K562 (cell line): Measurements from ENCODE around the gene NCAPD2. TPM values are rescaled to one million over a fixed set of nuclear protein-coding genes. Genes with fewer than 3 reads are reported as not detected.

Experiments used
- CC2D1A ChIP-seq: fragments of 450-650 bp; IDR thresholded peaks from 2 replicates; pipeline ENCODE4 v1.6.1; 2017; ENCODE audit warnings: mild to moderate bottlenecking
- CTBP1 ChIP-seq: fragments of 450-650 bp; IDR thresholded peaks from 2 replicates; pipeline ENCODE4 v1.6.1; 2016; ENCODE audit warnings: borderline replicate concordance
- CXXC5 ChIP-seq: fragments of 250-450 bp; sonication (Bioruptor Pico); IDR thresholded peaks from 2 replicates; pipeline ENCODE4 v1.8.0; 2022; ENCODE audit warnings: inconsistent platforms, mild to moderate bottlenecking, moderate library complexity
- ETV1 ChIP-seq: fragments of 450-650 bp; conservative IDR thresholded peaks from 2 replicates; pipeline ENCODE4 v1.6.1; 2016; ENCODE audit warnings: missing genetic modification characterization, control low read depth, low read depth, missing compliant biosample characterization
- TAF9B ChIP-seq: fragments of 450-650 bp; IDR thresholded peaks from 2 replicates; pipeline ENCODE4 v1.6.1; 2018; ENCODE audit warnings: mild to moderate bottlenecking; ENCODE audit not compliant: partially characterized antibody
- polyA plus RNA-seq, 8 experiments: library from polyadenylated mRNA; depleted of rRNA in 4 of 8; stranded (reverse) in 5 of 8; unstranded in 3 of 8; fragments of >200 nt; fragmentation: Nextera tagmentation in 2 of 8; fragmentation: Illumina TruSeq in 1 of 8; extraction: Ambion mirVana in 2 of 8; extraction: Trizol in 1 of 8; gene quantifications; 2 replicates each; pipeline versions ENCODE4 v1.2.1 to v1.2.3, GENCODE V29; 2011 to 2014; ENCODE audit warnings: inconsistent platforms in 1 of 8, missing spikeins in 1 of 8
- total RNA-seq, 7 experiments: library from RNA; depleted of rRNA in 6 of 7; stranded (reverse); fragments of >200 nt in 6 of 7; fragmentation: Illumina TruSeq in 2 of 7; extraction: Trizol in 2 of 7; gene quantifications; 2 replicates each; pipeline versions ENCODE4 v1.2.1 to v1.2.3, GENCODE V29; 2011 to 2021; ENCODE audit warnings: low replicate concordance in 1 of 7
- TF ChIP-seq, protein P1 (sequence below), 2 experiments: IDR thresholded peaks; 2 replicates each; pipeline ENCODE4 v1.6.1; 2012; ENCODE audit warnings: improper control_type of control experiment in 2 of 2, low read depth in 2 of 2, low read length in 2 of 2, borderline replicate concordance in 1 of 2
- TF ChIP-seq, protein P2 (sequence below): fragments of 250-450 bp; sonication (Bioruptor Pico); IDR thresholded peaks from 2 replicates; pipeline ENCODE4 v1.8.0; 2021; ENCODE audit warnings: mild to moderate bottlenecking, moderate library complexity
- TF ChIP-seq, protein P3 (sequence below): fragments of 450-650 bp; IDR thresholded peaks from 2 replicates; pipeline ENCODE4 v1.6.1; 2018; ENCODE audit not compliant: partially characterized antibody
- TF ChIP-seq, protein P4 (sequence below): sonication (generic); formaldehyde crosslinking; IDR thresholded peaks from 2 replicates; pipeline ENCODE4 v1.8.1; 2023; ENCODE audit warnings: missing genetic modification reagents, mild to moderate bottlenecking, borderline replicate concordance
- TF ChIP-seq, protein P5 (sequence below): fragments of 450-650 bp; formaldehyde crosslinking; IDR thresholded peaks from 2 replicates; pipeline ENCODE4 v1.4.0; 2020; ENCODE audit warnings: mild to moderate bottlenecking
- TF ChIP-seq, protein P6 (sequence below): fragments of 450-650 bp; IDR thresholded peaks from 2 replicates; pipeline ENCODE4 v1.6.1; 2016

NCAPD2 gene
- total and polyA plus RNA-seq, 9 of the 15 experiments (the other 6 are each of a cell fraction or from before 2014, with no cell fraction given), result 16.9 to 93.7 (median 68.3) TPM

DNA sequence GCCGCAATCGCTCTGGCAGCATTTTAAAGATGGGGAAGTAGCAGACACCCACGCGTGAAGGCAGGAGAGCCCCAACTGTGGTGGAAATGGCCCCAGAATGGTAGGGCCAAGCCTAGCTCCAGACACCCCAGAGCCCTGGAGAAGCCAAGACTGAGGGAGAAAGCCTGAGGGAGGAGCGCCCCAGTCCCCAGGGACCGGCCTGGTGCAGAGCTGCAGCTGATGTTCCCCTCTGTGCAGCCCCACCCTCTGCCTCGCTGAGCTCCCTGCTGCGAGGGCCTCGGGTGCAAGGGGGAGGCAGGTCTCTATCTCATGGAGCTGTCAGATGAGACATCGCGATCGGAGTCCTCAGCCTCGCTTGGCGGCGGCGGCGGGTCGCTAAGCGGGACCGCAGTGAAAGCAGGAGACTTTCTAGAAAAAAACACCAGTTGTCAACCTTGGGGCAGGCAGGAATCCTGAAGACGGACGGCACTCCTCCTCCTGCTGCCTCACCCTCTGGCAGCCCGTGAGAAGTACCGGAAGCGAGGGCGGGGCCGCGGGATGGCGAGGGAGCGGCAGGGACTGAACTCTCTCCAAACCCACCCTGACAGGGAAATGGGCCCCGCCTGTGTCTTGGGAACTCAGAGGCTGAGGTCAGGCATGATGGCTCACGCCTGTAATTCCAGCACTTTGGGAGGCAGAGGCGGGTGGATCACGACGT lies 46.4 kb downstream of the NCAPD2 start (continued):
- TF ChIP-seq, protein P1, sequence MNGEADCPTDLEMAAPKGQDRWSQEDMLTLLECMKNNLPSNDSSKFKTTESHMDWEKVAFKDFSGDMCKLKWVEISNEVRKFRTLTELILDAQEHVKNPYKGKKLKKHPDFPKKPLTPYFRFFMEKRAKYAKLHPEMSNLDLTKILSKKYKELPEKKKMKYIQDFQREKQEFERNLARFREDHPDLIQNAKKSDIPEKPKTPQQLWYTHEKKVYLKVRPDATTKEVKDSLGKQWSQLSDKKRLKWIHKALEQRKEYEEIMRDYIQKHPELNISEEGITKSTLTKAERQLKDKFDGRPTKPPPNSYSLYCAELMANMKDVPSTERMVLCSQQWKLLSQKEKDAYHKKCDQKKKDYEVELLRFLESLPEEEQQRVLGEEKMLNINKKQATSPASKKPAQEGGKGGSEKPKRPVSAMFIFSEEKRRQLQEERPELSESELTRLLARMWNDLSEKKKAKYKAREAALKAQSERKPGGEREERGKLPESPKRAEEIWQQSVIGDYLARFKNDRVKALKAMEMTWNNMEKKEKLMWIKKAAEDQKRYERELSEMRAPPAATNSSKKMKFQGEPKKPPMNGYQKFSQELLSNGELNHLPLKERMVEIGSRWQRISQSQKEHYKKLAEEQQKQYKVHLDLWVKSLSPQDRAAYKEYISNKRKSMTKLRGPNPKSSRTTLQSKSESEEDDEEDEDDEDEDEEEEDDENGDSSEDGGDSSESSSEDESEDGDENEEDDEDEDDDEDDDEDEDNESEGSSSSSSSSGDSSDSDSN (IDR thresholded peaks at IDR 0.05; ENCODE audit: borderline replicate concordance in 1 of 2, low read depth in 2 of 2, low read length in 2 of 2), result no peak
- peak; percentile 91; the same call in 1 of the 2 replicates for TF ChIP-seq CC2D1A
- TF ChIP-seq, protein P2, sequence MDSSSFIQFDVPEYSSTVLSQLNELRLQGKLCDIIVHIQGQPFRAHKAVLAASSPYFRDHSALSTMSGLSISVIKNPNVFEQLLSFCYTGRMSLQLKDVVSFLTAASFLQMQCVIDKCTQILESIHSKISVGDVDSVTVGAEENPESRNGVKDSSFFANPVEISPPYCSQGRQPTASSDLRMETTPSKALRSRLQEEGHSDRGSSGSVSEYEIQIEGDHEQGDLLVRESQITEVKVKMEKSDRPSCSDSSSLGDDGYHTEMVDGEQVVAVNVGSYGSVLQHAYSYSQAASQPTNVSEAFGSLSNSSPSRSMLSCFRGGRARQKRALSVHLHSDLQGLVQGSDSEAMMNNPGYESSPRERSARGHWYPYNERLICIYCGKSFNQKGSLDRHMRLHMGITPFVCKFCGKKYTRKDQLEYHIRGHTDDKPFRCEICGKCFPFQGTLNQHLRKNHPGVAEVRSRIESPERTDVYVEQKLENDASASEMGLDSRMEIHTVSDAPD (CRISPR knock-in tag), result no peak
- TF ChIP-seq, protein P3, sequence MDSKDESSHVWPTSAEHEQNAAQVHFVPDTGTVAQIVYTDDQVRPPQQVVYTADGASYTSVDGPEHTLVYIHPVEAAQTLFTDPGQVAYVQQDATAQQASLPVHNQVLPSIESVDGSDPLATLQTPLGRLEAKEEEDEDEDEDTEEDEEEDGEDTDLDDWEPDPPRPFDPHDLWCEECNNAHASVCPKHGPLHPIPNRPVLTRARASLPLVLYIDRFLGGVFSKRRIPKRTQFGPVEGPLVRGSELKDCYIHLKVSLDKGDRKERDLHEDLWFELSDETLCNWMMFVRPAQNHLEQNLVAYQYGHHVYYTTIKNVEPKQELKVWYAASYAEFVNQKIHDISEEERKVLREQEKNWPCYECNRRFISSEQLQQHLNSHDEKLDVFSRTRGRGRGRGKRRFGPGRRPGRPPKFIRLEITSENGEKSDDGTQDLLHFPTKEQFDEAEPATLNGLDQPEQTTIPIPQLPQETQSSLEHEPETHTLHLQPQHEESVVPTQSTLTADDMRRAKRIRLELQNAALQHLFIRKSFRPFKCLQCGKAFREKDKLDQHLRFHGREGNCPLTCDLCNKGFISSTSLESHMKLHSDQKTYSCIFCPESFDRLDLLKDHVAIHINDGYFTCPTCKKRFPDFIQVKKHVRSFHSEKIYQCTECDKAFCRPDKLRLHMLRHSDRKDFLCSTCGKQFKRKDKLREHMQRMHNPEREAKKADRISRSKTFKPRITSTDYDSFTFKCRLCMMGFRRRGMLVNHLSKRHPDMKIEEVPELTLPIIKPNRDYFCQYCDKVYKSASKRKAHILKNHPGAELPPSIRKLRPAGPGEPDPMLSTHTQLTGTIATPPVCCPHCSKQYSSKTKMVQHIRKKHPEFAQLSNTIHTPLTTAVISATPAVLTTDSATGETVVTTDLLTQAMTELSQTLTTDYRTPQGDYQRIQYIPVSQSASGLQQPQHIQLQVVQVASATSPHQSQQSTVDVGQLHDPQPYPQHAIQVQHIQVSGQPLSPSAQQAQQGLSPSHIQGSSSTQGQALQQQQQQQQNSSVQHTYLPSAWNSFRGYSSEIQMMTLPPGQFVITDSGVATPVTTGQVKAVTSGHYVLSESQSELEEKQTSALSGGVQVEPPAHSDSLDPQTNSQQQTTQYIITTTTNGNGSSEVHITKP, result peak; percentile 41
- TF ChIP-seq, protein P4, sequence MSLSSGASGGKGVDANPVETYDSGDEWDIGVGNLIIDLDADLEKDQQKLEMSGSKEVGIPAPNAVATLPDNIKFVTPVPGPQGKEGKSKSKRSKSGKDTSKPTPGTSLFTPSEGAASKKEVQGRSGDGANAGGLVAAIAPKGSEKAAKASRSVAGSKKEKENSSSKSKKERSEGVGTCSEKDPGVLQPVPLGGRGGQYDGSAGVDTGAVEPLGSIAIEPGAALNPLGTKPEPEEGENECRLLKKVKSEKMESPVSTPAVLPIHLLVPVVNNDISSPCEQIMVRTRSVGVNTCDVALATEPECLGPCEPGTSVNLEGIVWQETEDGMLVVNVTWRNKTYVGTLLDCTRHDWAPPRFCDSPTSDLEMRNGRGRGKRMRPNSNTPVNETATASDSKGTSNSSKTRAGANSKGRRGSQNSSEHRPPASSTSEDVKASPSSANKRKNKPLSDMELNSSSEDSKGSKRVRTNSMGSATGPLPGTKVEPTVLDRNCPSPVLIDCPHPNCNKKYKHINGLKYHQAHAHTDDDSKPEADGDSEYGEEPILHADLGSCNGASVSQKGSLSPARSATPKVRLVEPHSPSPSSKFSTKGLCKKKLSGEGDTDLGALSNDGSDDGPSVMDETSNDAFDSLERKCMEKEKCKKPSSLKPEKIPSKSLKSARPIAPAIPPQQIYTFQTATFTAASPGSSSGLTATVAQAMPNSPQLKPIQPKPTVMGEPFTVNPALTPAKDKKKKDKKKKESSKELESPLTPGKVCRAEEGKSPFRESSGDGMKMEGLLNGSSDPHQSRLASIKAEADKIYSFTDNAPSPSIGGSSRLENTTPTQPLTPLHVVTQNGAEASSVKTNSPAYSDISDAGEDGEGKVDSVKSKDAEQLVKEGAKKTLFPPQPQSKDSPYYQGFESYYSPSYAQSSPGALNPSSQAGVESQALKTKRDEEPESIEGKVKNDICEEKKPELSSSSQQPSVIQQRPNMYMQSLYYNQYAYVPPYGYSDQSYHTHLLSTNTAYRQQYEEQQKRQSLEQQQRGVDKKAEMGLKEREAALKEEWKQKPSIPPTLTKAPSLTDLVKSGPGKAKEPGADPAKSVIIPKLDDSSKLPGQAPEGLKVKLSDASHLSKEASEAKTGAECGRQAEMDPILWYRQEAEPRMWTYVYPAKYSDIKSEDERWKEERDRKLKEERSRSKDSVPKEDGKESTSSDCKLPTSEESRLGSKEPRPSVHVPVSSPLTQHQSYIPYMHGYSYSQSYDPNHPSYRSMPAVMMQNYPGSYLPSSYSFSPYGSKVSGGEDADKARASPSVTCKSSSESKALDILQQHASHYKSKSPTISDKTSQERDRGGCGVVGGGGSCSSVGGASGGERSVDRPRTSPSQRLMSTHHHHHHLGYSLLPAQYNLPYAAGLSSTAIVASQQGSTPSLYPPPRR, result no peak
- peak; percentile 30; the same call in 1 of the 2 replicates for TF ChIP-seq CXXC5 (CRISPR knock-in tag)
- TF ChIP-seq, protein P5, sequence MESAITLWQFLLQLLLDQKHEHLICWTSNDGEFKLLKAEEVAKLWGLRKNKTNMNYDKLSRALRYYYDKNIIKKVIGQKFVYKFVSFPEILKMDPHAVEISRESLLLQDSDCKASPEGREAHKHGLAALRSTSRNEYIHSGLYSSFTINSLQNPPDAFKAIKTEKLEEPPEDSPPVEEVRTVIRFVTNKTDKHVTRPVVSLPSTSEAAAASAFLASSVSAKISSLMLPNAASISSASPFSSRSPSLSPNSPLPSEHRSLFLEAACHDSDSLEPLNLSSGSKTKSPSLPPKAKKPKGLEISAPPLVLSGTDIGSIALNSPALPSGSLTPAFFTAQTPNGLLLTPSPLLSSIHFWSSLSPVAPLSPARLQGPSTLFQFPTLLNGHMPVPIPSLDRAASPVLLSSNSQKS, result no peak
- no peak for TF ChIP-seq TAF9B
- TF ChIP-seq, protein P6, sequence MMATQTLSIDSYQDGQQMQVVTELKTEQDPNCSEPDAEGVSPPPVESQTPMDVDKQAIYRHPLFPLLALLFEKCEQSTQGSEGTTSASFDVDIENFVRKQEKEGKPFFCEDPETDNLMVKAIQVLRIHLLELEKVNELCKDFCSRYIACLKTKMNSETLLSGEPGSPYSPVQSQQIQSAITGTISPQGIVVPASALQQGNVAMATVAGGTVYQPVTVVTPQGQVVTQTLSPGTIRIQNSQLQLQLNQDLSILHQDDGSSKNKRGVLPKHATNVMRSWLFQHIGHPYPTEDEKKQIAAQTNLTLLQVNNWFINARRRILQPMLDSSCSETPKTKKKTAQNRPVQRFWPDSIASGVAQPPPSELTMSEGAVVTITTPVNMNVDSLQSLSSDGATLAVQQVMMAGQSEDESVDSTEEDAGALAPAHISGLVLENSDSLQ, result peak; percentile 55
- TF ChIP-seq CTBP1, result peak; percentile 54; the same call in 1 of the 2 replicates
- peak; percentile 75 for TF ChIP-seq ETV1 (tag)
